ENCODE results near the gene OR5L2.
"Not testable (repeated sequence)": the region's sequence is repeated elsewhere in the genome, so short reads cannot be mapped to it uniquely, and the experiment has no call there.

OR5L2 gene

GRCh38 chr11:55826919-55827318, at the start of gene OR5L2:
Gene OR5L2, plus strand, starts transcription at chr11:55827219. Its CDS starts 0 bp downstream, at chr11:55827219.
- DNase-seq (ENCODE audit: low read depth), result no peak

GRCh38 chr11:55791606-55792005, 35.4 kb upstream of the OR5L2 start:
- no peak for DNase-seq (ENCODE audit: low read depth)

- DNase-seq (ENCODE audit: low read depth), result no peak
Measured at GRCh38 chr11:55793321-55793720, 33.7 kb upstream of the OR5L2 start.

GRCh38 chr11:55795256-55795655, 31.8 kb upstream of the OR5L2 start, which contains the start of gene OR5D14:
Gene OR5D14, plus strand, starts transcription at chr11:55795556. Its CDS starts 0 bp downstream, at chr11:55795556.
- no peak for DNase-seq (ENCODE audit: low read depth)

GRCh38 chr11:55806248-55806647, 20.8 kb upstream of the OR5L2 start:
- DNase-seq (ENCODE audit: low read depth), result no peak

GRCh38 chr11:55811067-55811466, 16.0 kb upstream of the OR5L2 start, which contains the start of gene OR5L1:
Gene OR5L1, plus strand, starts transcription at chr11:55811367. Its CDS starts 100 bp downstream, at chr11:55811467.
- DNase-seq (ENCODE audit: low read depth), result no peak

- DNase-seq (ENCODE audit: low read depth), result no peak
Measured at GRCh38 chr11:55819330-55819729, 7.7 kb upstream of the OR5L2 start, which contains the start of gene OR5D18. Gene OR5D18, plus strand, starts transcription at chr11:55819630. Its CDS starts 0 bp downstream, at chr11:55819630.

- no peak for DNase-seq (ENCODE audit: low read depth)
Measured at GRCh38 chr11:55838452-55838851, 11.4 kb downstream of the OR5L2 start, which contains the start of gene OR5D16. Gene OR5D16, plus strand, starts transcription at chr11:55838752. Its CDS starts 0 bp downstream, at chr11:55838752.

- no peak for DNase-seq (ENCODE audit: low read depth)
Measured at GRCh38 chr11:55847453-55847852, 20.4 kb downstream of the OR5L2 start.

- DNase-seq (ENCODE audit: low read depth), result no peak
Measured at GRCh38 chr11:55849037-55849436, 22.0 kb downstream of the OR5L2 start.

GRCh38 chr11:55852141-55852540, 25.1 kb downstream of the OR5L2 start:
- no peak for DNase-seq (ENCODE audit: low read depth)

GRCh38 chr11:55854704-55855103, 27.7 kb downstream of the OR5L2 start:
- DNase-seq (ENCODE audit: low read depth), result no peak

GRCh38 chr11:55867354-55867753, 40.3 kb downstream of the OR5L2 start:
- DNase-seq (ENCODE audit: low read depth), result not testable (repeated sequence)

GRCh38 chr11:55872731-55873130, 45.7 kb downstream of the OR5L2 start:
- DNase-seq (ENCODE audit: low read depth), result not testable (repeated sequence)

GRCh38 chr11:55873146-55873545, 46.1 kb downstream of the OR5L2 start:
- not testable (repeated sequence) for DNase-seq (ENCODE audit: low read depth)
